Fibroblast of villous mesenchyme (primary cell): Measurements from ENCODE around the gene WHRN. TPM values are rescaled to one million over a fixed set of nuclear protein-coding genes. Genes with fewer than 3 reads are reported as not detected.

Experiments used
- DNase-seq: peaks from one replicate; pipeline ENCODE4 v3.0.0-alpha.2; 2010; ENCODE audit warnings: low read depth
- H3K4me3 ChIP-seq: 2 replicates; pipeline ENCODE4 v1.5.1; 2011; ENCODE audit warnings: low read depth, mild to moderate bottlenecking, low read length
- CTCF ChIP-seq: IDR thresholded peaks from 2 replicates; pipeline ENCODE4 v1.5.1; 2012; ENCODE audit warnings: low read depth, mild to moderate bottlenecking, low read length; ENCODE audit not compliant: insufficient read depth
- total RNA-seq: library from RNA; depleted of rRNA; stranded (reverse); fragments of >200 nt; gene quantifications from 2 replicates; pipeline ENCODE4 v1.2.3, GENCODE V29; 2012

Gene WHRN
- total RNA-seq, 1 donor = 1.3 TPM

GRCh38 chr9:114363424-114363823 is 141.8 kb downstream of the WHRN start:
- no peak for DNase-seq
- H3K4me3 ChIP-seq = no peak overlapping the region
- TF ChIP-seq CTCF = no peak

- DNase-seq = no peak
- no peak for TF ChIP-seq CTCF
- H3K4me3 ChIP-seq = no peak overlapping the region
Observed at GRCh38 chr9:114362394-114362793, 142.9 kb downstream of the WHRN start.

GRCh38 chr9:114361542-114361941 is 143.7 kb downstream of the WHRN start:
- H3K4me3 ChIP-seq = no peak overlapping the region
- DNase-seq = no peak
- no peak for TF ChIP-seq CTCF

GRCh38 chr9:114359801-114360200 is 145.5 kb downstream of the WHRN start:
- no peak for DNase-seq
- no peak overlapping the region for H3K4me3 ChIP-seq
- no peak for TF ChIP-seq CTCF

- DNase-seq = no peak
- H3K4me3 ChIP-seq = no peak overlapping the region
- TF ChIP-seq CTCF = no peak
Observed at GRCh38 chr9:114357911-114358328, 147.4 kb downstream of the WHRN start.

- H3K4me3 ChIP-seq = no peak overlapping the region
- DNase-seq = no peak
- TF ChIP-seq CTCF = no peak
Observed at GRCh38 chr9:114357360-114357759, 147.9 kb downstream of the WHRN start.

GRCh38 chr9:114356792-114357191 is 148.5 kb downstream of the WHRN start:
- no peak for DNase-seq
- TF ChIP-seq CTCF = no peak
- H3K4me3 ChIP-seq = no peak overlapping the region
